HG02943 (cell line): ENCODE results near the gene KIR2DL4.
"Not testable (repeated sequence)": the region's sequence is repeated elsewhere in the genome, so short reads cannot be mapped to it uniquely, and the experiment has no call there.

Experiments used
- ATAC-seq: cut with Tn5 transposase; IDR thresholded peaks from one replicate; pipeline ENCODE4 v1.9.1; 2021; ENCODE audit warnings: mild to moderate bottlenecking, low read depth, moderate library complexity; ENCODE audit not compliant: unreplicated experiment

Gene KIR2DL4

GRCh38 chr19:54803410-54803809 is at the start of gene KIR2DL4:
Gene KIR2DL4 (plus strand): TSS chr19:54803610. CDS start chr19:54803652, 42 bp downstream.
- ATAC-seq = no peak

- ATAC-seq = not testable (repeated sequence)
Observed at GRCh38 chr19:54756204-54757110, 47.0 kb upstream of the KIR2DL4 start.

- ATAC-seq = not testable (repeated sequence)
Observed at GRCh38 chr19:54758577-54758976, 44.8 kb upstream of the KIR2DL4 start.

- not testable (repeated sequence) for ATAC-seq
Observed at GRCh38 chr19:54764219-54764618, 39.2 kb upstream of the KIR2DL4 start.

- not testable (repeated sequence) for ATAC-seq
Observed at GRCh38 chr19:54766464-54766863, 36.9 kb upstream of the KIR2DL4 start.

GRCh38 chr19:54769646-54770045 is 33.8 kb upstream of the KIR2DL4 start, which contains the start of gene KIR2DL1:
Gene KIR2DL1 (plus strand): TSS chr19:54769793. CDS start chr19:54769851, 58 bp downstream.
- ATAC-seq = not testable (repeated sequence)

- ATAC-seq = not testable (repeated sequence)
Observed at GRCh38 chr19:54770511-54770910, 32.9 kb upstream of the KIR2DL4 start.

- ATAC-seq = not testable (repeated sequence)
Observed at GRCh38 chr19:54771018-54771960, 32.1 kb upstream of the KIR2DL4 start.

- ATAC-seq = not testable (repeated sequence)
Observed at GRCh38 chr19:54772666-54773065, 30.7 kb upstream of the KIR2DL4 start.

GRCh38 chr19:54775095-54775815 is 28.2 kb upstream of the KIR2DL4 start:
- not testable (repeated sequence) for ATAC-seq

GRCh38 chr19:54775830-54776229 is 27.6 kb upstream of the KIR2DL4 start:
- ATAC-seq = not testable (repeated sequence)

GRCh38 chr19:54777851-54778250 is 25.6 kb upstream of the KIR2DL4 start:
- not testable (repeated sequence) for ATAC-seq

GRCh38 chr19:54778896-54779295 is 24.5 kb upstream of the KIR2DL4 start:
- not testable (repeated sequence) for ATAC-seq

GRCh38 chr19:54782916-54783315 is 20.5 kb upstream of the KIR2DL4 start:
- ATAC-seq = not testable (repeated sequence)

- not testable (repeated sequence) for ATAC-seq
Observed at GRCh38 chr19:54786091-54786723, 17.2 kb upstream of the KIR2DL4 start.

- not testable (repeated sequence) for ATAC-seq
Observed at GRCh38 chr19:54788154-54788553, 15.3 kb upstream of the KIR2DL4 start.

GRCh38 chr19:54790711-54791110 is 12.7 kb upstream of the KIR2DL4 start:
- no peak for ATAC-seq

GRCh38 chr19:54791476-54791875 is 11.9 kb upstream of the KIR2DL4 start:
- no peak for ATAC-seq

- ATAC-seq = no peak
Observed at GRCh38 chr19:54792814-54793213, 10.6 kb upstream of the KIR2DL4 start.

- ATAC-seq = no peak
Observed at GRCh38 chr19:54795758-54796157, 7.7 kb upstream of the KIR2DL4 start.
